Measurements from ENCODE around the gene GPAT3. TPM values are rescaled to one million over a fixed set of nuclear protein-coding genes. Genes with fewer than 3 reads are reported as not detected.

Gene GPAT3
- total RNA-seq, 1 experiment from 2014 or later, result 34.2 TPM

GRCh38 chr4:83610729-83611128, 74.8 kb downstream of the GPAT3 start:
- Histone ChIP-seq H3K4me1 (ENCODE audit: insufficient read depth, low read length) (no peaks in the 10 kb centered on the region), H3K9ac (ENCODE audit: low read length) (no peak overlapping the region), H4K20me1 (ENCODE audit: low read length) (no peaks in the 10 kb centered on the region), H3K4me2 (ENCODE audit: low read length) (no peak overlapping the region), H3K9me3 (ENCODE audit: low read length) (peaks cover 5% of the 10 kb centered on the region; the same call in 1 of the 2 replicates), H3K27me3 (ENCODE audit: low read length) (no peaks in the 10 kb centered on the region), H2AFZ (ENCODE audit: low read length) (no peak overlapping the region), H3K9me2 (replicated peaks; ENCODE audit: low read length) (no peaks in the 10 kb centered on the region), H3K36me3 (ENCODE audit: low read depth, low read length) (no peaks in the 10 kb centered on the region), H3K27ac (ENCODE audit: low read length) (no peak overlapping the region), H3F3A (ENCODE audit: low read length, unreplicated experiment) (no peaks in the 10 kb centered on the region), H3K79me2 (ENCODE audit: low read length) (no peaks in the 10 kb centered on the region), H3K4me3 (ENCODE audit: low read length) (no peak overlapping the region)
- TF ChIP-seq CTCF (conservative IDR thresholded peaks at IDR 0.05; ENCODE audit: low read depth, low read length), result no peak
- TF ChIP-seq EZH2phosphoT487 (IDR thresholded peaks at IDR 0.05; ENCODE audit: borderline replicate concordance, low read length), result no peak
- TF ChIP-seq EZH2 (IDR thresholded peaks at IDR 0.05; ENCODE audit: low read length, unreplicated experiment), result no peak
- BruUV-seq (replicated peaks), result no TSS peak
- ChIA-PET CTCF (no interaction called here), POLR2A (ENCODE audit: unreplicated experiment) (no interaction called here)
- intact Hi-C loops (cut with micrococcal nuclease), result no loop called here
- DNase-seq (no peak), ATAC-seq (no peak)

- CTCF ChIA-PET, result no interaction called here
- no peaks in the 10 kb centered on the region for H3K36me3 ChIP-seq (ENCODE audit: low read depth, low read length)
- TF ChIP-seq EZH2 (IDR thresholded peaks at IDR 0.05; ENCODE audit: low read length, unreplicated experiment), result no peak
- TF ChIP-seq CTCF (conservative IDR thresholded peaks at IDR 0.05; ENCODE audit: low read depth, low read length), result no peak
- TF ChIP-seq EZH2phosphoT487 (IDR thresholded peaks at IDR 0.05; ENCODE audit: borderline replicate concordance, low read length), result no peak
- no peaks in the 10 kb centered on the region for H3K27me3 ChIP-seq (ENCODE audit: low read length)
- H3K4me1 ChIP-seq (ENCODE audit: insufficient read depth, low read length), result peaks cover 4% of the 10 kb centered on the region
- no peaks in the 10 kb centered on the region for H3K79me2 ChIP-seq (ENCODE audit: low read length)
- H2AFZ ChIP-seq (ENCODE audit: low read length), result no peak overlapping the region
- peaks cover 5% of the 10 kb centered on the region; the same call in 1 of the 2 replicates for H3K9me3 ChIP-seq (ENCODE audit: low read length)
- no peak overlapping the region for H3K9ac ChIP-seq (ENCODE audit: low read length)
- DNase-seq (no peak), ATAC-seq (no peak)
- intact Hi-C loops (cut with micrococcal nuclease), result no loop called here
- BruUV-seq (replicated peaks), result no TSS peak
- no peak overlapping the region for H3K4me3 ChIP-seq (ENCODE audit: low read length)
- no peak overlapping the region for H3K4me2 ChIP-seq (ENCODE audit: low read length)
- no peak overlapping the region for H3K27ac ChIP-seq (ENCODE audit: low read length)
- no peaks in the 10 kb centered on the region for H4K20me1 ChIP-seq (ENCODE audit: low read length)
- no peaks in the 10 kb centered on the region for H3K9me2 ChIP-seq (replicated peaks; ENCODE audit: low read length)
- POLR2A ChIA-PET (ENCODE audit: unreplicated experiment), result no interaction called here
- H3F3A ChIP-seq (ENCODE audit: low read length, unreplicated experiment), result no peaks in the 10 kb centered on the region
These were observed 77.1 kb downstream of the GPAT3 start for GRCh38 chr4:83613023-83613422.

- no peak overlapping the region for H3K4me3 ChIP-seq (ENCODE audit: low read length)
- H3K9me3 ChIP-seq (ENCODE audit: low read length), result peaks cover 5% of the 10 kb centered on the region; the same call in 1 of the 2 replicates
- peaks cover 14% of the 10 kb centered on the region for H3K4me1 ChIP-seq (ENCODE audit: insufficient read depth, low read length)
- BruUV-seq (replicated peaks), result no TSS peak
- H4K20me1 ChIP-seq (ENCODE audit: low read length), result no peaks in the 10 kb centered on the region
- H3K36me3 ChIP-seq (ENCODE audit: low read depth, low read length), result no peaks in the 10 kb centered on the region
- DNase-seq (no peak), ATAC-seq (no peak)
- ChIA-PET CTCF (no interaction called here), POLR2A (ENCODE audit: unreplicated experiment) (no interaction called here)
- H2AFZ ChIP-seq (ENCODE audit: low read length), result no peak overlapping the region
- H3K27me3 ChIP-seq (ENCODE audit: low read length), result no peaks in the 10 kb centered on the region
- no peak overlapping the region for H3K4me2 ChIP-seq (ENCODE audit: low read length)
- no peaks in the 10 kb centered on the region for H3K79me2 ChIP-seq (ENCODE audit: low read length)
- TF ChIP-seq CTCF (conservative IDR thresholded peaks at IDR 0.05; ENCODE audit: low read depth, low read length) (no peak), EZH2phosphoT487 (IDR thresholded peaks at IDR 0.05; ENCODE audit: borderline replicate concordance, low read length) (no peak), EZH2 (IDR thresholded peaks at IDR 0.05; ENCODE audit: low read length, unreplicated experiment) (no peak)
- no peaks in the 10 kb centered on the region for H3K9me2 ChIP-seq (replicated peaks; ENCODE audit: low read length)
- intact Hi-C loops (cut with micrococcal nuclease), result no loop called here
- no peak overlapping the region for H3K27ac ChIP-seq (ENCODE audit: low read length)
- H3F3A ChIP-seq (ENCODE audit: low read length, unreplicated experiment), result peaks cover 4% of the 10 kb centered on the region
- H3K9ac ChIP-seq (ENCODE audit: low read length), result no peak overlapping the region
These were observed 78.1 kb downstream of the GPAT3 start for GRCh38 chr4:83613994-83614393.

Data from PC-3 (cell line).